HepG2 (cell line): Measurements from ENCODE around the gene GMFB. TPM values are rescaled to one million over a fixed set of nuclear protein-coding genes. Genes with fewer than 3 reads are reported as not detected.

Experiments
- AFF4 ChIP-seq: sonication (generic); formaldehyde crosslinking; IDR thresholded peaks from 2 replicates; pipeline ENCODE4 v1.4.0; 2020; ENCODE audit warnings: missing genetic modification reagents
- ARID5B ChIP-seq: IDR thresholded peaks from 2 replicates; pipeline ENCODE4 v1.4.0; 2020; ENCODE audit warnings: mild to moderate bottlenecking, missing genetic modification reagents
- EP300 ChIP-seq, 3 experiments: sonication (generic) in 1 of 3; formaldehyde crosslinking in 1 of 3; IDR thresholded peaks; 2 replicates each; pipeline versions ENCODE4 v1.5.1 to v1.6.1; 2011 to 2020; ENCODE audit warnings: low read depth in 2 of 3, low read length in 2 of 3, borderline replicate concordance in 1 of 3, improper control_type of control experiment in 1 of 3, mild to moderate bottlenecking in 1 of 3, missing genetic modification reagents in 1 of 3, moderate library complexity in 1 of 3
- MATR3 ChIP-seq: sonication (generic); formaldehyde crosslinking; IDR thresholded peaks from 2 replicates; pipeline ENCODE4 v1.4.0; 2020; ENCODE audit warnings: missing genetic modification reagents
- RXRA ChIP-seq: sonication (generic); formaldehyde crosslinking; IDR thresholded peaks from 2 replicates; pipeline ENCODE4 v1.5.1; 2020; ENCODE audit warnings: missing genetic modification reagents
- TP53 ChIP-seq: sonication (generic); formaldehyde crosslinking; conservative IDR thresholded peaks from 2 replicates; pipeline ENCODE4 v1.4.0; 2020; ENCODE audit warnings: missing genetic modification reagents
- ZNF34 ChIP-seq: sonication (generic); formaldehyde crosslinking; IDR thresholded peaks from 2 replicates; pipeline ENCODE4 v1.4.0; 2020; ENCODE audit warnings: mild to moderate bottlenecking, missing genetic modification reagents, borderline replicate concordance
- ZNF710 ChIP-seq: sonication (generic); formaldehyde crosslinking; IDR thresholded peaks from 2 replicates; pipeline ENCODE4 v1.5.0; 2020; ENCODE audit warnings: mild to moderate bottlenecking, missing genetic modification reagents, borderline replicate concordance
- ZNF850 ChIP-seq: sonication (generic); formaldehyde crosslinking; conservative IDR thresholded peaks from 2 replicates; pipeline ENCODE4 v1.9.0; 2021; ENCODE audit warnings: mild to moderate bottlenecking, missing genetic modification reagents
- polyA plus RNA-seq, 8 experiments: library from polyadenylated mRNA; depleted of rRNA in 3 of 8; stranded (reverse) in 7 of 8; unstranded in 1 of 8; fragments of >200 nt; fragmentation: Illumina TruSeq in 4 of 8; extraction: Trizol in 4 of 8; gene quantifications; 2 replicates each; pipeline versions ENCODE4 v1.2.1 to v1.2.3, GENCODE V29; 2011 to 2016; ENCODE audit warnings: low read depth in 4 of 8, missing spikeins in 1 of 8, mixed read lengths in 1 of 8; ENCODE audit not compliant: insufficient read depth in 1 of 8
- total RNA-seq, 5 experiments: library from RNA; depleted of rRNA; stranded (reverse); fragments of >200 nt; fragmentation: Illumina TruSeq; extraction: Trizol; gene quantifications; 2 replicates each; pipeline ENCODE4 v1.2.3, GENCODE V29; 2016; ENCODE audit warnings: low read depth in 1 of 5
- TF ChIP-seq, protein P1 (sequence below): sonication (generic); formaldehyde crosslinking; IDR thresholded peaks from 2 replicates; pipeline ENCODE4 v1.4.0; 2020; ENCODE audit warnings: missing genetic modification reagents, borderline replicate concordance
- TF ChIP-seq, protein P2 (sequence below): sonication (generic); formaldehyde crosslinking; IDR thresholded peaks from 2 replicates; pipeline ENCODE4 v1.4.0; 2020; ENCODE audit warnings: missing genetic modification reagents, mild to moderate bottlenecking, borderline replicate concordance
- TF ChIP-seq, protein P3 (sequence below): sonication (generic); formaldehyde crosslinking; IDR thresholded peaks from 2 replicates; pipeline ENCODE4 v1.4.0; 2020; ENCODE audit warnings: missing genetic modification reagents

Gene GMFB
- total and polyA plus RNA-seq, 2 of the 13 experiments (the other 11 are each of a cell fraction or from before 2014, with no cell fraction given), result 17.3 to 68.2 TPM

DNA sequence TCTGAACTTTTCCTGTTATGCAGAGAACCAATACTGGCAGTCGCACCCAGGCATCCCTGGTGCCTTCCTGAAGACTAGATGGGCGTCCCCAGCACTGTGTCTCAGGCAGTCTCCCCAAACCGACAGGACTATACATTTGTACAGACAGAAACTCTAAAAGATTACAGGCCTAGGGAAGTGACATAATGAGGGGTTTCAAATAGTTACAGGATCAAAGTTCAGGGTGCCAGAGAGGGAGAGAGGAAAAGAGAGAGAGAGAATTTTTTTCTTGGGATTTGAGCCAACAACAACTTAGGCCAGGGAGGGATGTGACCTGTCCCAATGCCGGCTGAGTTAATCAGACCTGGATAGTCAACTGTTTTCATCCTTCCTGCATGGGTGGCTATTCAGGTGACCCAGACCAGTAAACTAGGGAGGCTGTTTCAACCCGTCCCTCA is 9.3 kb upstream of the GMFB start (continued):
- peak in 1 of 2 experiments; percentile 71; a peak in 2 of 4 replicates for TF ChIP-seq EP300 (IDR thresholded peaks at IDR 0.05; ENCODE audit: low read depth in 2 of 2, low read length in 2 of 2)
- TF ChIP-seq EP300 (CRISPR knock-in tag; IDR thresholded peaks at IDR 0.05; ENCODE audit: borderline replicate concordance), result no peak
- TF ChIP-seq ARID5B (CRISPR knock-in tag), result peak; percentile 76
- TF ChIP-seq MATR3 (CRISPR knock-in tag), result no peak
- TF ChIP-seq RXRA (CRISPR knock-in tag), result no peak
- TF ChIP-seq TP53, result no peak
- TF ChIP-seq, protein P1, sequence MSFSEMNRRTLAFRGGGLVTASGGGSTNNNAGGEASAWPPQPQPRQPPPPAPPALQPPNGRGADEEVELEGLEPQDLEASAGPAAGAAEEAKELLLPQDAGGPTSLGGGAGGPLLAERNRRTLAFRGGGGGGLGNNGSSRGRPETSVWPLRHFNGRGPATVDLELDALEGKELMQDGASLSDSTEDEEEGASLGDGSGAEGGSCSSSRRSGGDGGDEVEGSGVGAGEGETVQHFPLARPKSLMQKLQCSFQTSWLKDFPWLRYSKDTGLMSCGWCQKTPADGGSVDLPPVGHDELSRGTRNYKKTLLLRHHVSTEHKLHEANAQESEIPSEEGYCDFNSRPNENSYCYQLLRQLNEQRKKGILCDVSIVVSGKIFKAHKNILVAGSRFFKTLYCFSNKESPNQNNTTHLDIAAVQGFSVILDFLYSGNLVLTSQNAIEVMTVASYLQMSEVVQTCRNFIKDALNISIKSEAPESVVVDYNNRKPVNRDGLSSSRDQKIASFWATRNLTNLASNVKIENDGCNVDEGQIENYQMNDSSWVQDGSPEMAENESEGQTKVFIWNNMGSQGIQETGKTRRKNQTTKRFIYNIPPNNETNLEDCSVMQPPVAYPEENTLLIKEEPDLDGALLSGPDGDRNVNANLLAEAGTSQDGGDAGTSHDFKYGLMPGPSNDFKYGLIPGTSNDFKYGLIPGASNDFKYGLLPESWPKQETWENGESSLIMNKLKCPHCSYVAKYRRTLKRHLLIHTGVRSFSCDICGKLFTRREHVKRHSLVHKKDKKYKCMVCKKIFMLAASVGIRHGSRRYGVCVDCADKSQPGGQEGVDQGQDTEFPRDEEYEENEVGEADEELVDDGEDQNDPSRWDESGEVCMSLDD (CRISPR knock-in tag), result no peak
- no peak for TF ChIP-seq ZNF850 (CRISPR knock-in tag)
- TF ChIP-seq, protein P2, sequence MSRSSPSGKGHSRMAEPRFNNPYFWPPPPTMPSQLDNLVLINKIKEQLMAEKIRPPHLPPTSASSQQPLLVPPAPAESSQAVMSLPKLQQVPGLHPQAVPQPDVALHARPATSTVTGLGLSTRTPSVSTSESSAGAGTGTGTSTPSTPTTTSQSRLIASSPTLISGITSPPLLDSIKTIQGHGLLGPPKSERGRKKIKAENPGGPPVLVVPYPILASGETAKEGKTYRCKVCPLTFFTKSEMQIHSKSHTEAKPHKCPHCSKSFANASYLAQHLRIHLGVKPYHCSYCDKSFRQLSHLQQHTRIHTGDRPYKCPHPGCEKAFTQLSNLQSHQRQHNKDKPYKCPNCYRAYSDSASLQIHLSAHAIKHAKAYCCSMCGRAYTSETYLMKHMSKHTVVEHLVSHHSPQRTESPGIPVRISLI, result peak; percentile 79; the same call in 1 of the 2 replicates
- TF ChIP-seq, protein P3, sequence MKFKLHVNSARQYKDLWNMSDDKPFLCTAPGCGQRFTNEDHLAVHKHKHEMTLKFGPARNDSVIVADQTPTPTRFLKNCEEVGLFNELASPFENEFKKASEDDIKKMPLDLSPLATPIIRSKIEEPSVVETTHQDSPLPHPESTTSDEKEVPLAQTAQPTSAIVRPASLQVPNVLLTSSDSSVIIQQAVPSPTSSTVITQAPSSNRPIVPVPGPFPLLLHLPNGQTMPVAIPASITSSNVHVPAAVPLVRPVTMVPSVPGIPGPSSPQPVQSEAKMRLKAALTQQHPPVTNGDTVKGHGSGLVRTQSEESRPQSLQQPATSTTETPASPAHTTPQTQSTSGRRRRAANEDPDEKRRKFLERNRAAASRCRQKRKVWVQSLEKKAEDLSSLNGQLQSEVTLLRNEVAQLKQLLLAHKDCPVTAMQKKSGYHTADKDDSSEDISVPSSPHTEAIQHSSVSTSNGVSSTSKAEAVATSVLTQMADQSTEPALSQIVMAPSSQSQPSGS, result 0 out of 2 replicates have a peak, but pooled peaks have one; percentile 29
- no peak for TF ChIP-seq AFF4 (CRISPR knock-in tag)
- TF ChIP-seq ZNF34 (CRISPR knock-in tag), result no peak
- TF ChIP-seq ZNF710, result peak; percentile 50; the same call in 1 of the 2 replicates
